Right ventricle myocardium superior (tissue), 1 donor: Measurements from ENCODE around the gene CHST11. TPM values are rescaled to one million over a fixed set of nuclear protein-coding genes. Genes with fewer than 3 reads are reported as not detected.
"Not testable (repeated sequence)": the region's sequence is repeated elsewhere in the genome, so short reads cannot be mapped to it uniquely, and the experiment has no call there.

Experiments
- ATAC-seq: fragments of 200-7000 bp; cut with Tn5 transposase; one replicate; pipeline ENCODE4 v1.9.1; 2020; ENCODE audit warnings: mild to moderate bottlenecking; ENCODE audit not compliant: poor library complexity
- DNase-seq: peaks from one replicate; pipeline ENCODE4 v3.0.0-alpha.2; 2020
- intact Hi-C: fragments of 100-400 bp; cut with DNase I; formaldehyde crosslinking; loops from one replicate; pipeline ENCODE4 v1.11.2; 2022
- total RNA-seq: library from RNA; stranded (reverse); fragmentation: NEBNext Ultra II Directional; extraction: Animal tissue kit (Norgen Biotek cat#: 25700); gene quantifications from one replicate; pipeline ENCODE4 v1.2.1, GENCODE V29; 2021
- donor health status: DM: no; HTN: yes; CAD: no; lungs with severe emphysema.

Gene CHST11
- total RNA-seq, 1 donor from 2014 or later = 3.0 TPM

- intact Hi-C loops = no loop called here
- DNase-seq (no peak), ATAC-seq (no peak)
Observed at GRCh38 chr12:104534162-104534856, 77.6 kb downstream of the CHST11 start.

- DNase-seq (no peak), ATAC-seq (no peak)
- intact Hi-C loops = no loop called here
Observed at GRCh38 chr12:104534857-104535248, 78.1 kb downstream of the CHST11 start.

GRCh38 chr12:104535369-104535768 lies 78.6 kb downstream of the CHST11 start:
- intact Hi-C loops = no loop called here
- ATAC-seq (no peak), DNase-seq (no peak)

DNA sequence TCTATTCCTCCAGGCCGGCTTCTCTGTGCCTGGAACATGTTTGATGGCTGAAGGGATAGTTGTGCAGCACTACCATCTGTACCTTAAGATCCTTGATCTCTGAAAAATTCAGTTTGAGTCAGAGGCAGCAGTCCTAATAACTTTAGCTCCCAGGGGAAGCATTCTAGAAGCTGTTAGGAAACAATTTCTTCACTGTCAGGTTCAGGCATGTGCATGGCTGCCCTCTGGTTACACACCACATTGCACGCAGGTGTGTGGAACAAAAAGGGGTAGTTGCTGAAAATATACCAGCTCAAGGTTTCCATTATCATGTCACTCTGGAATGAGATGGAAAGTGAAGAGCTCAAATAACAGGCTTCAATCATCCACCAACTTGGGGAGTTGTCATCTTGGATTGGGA lies 80.1 kb downstream of the CHST11 start:
- ATAC-seq = no peak
- DNase-seq = no peak
- intact Hi-C loops = no loop called here

DNA sequence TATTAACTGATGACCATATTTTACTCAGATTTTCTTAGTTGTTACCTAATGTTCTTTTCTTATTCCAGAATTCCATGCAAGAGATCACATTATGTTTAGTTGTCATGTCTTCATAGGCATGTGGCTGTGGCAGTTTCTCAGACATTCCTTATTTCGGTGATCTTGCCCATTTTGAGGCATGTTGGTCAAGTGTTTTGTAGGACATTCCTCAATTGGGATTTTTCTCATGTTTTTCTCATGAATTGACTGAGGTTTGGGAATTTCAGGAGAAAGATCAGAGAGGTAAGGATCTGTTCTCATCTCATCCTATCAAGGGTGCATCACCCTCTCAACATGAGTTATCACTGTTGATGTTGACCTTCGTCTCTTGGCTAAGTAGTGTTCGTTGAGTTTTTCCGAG lies 81.3 kb downstream of the CHST11 start:
- ATAC-seq = no peak
- intact Hi-C loops = no loop called here
- DNase-seq = no peak

DNA sequence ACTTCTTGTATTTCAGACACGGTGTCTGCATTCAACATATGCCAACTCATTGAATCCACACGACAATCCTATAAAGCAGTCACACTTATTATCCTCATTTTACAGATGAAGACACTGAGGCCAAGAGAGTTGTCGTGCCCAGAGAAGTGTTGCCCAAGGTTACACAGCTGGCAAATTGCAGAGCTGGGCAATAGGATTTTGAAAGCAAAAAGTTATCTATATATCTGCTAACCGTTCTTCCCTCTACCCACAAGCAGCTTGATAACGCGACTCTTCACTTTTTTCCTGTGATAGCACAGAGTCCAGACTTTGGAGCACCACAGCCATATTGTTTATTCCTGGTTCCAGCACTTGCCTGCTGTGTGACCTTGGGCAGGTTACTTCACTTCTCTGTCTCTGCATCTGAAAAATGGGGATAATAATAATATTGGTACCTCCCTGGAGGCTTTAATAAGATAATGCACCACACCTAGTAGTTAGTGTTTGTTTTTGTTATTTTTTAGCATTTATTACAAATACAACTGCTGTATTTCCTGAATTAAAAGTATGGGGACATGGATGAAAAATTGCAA lies 82.2 kb downstream of the CHST11 start:
- intact Hi-C loops = no loop called here
- no peak for ATAC-seq
- no peak for DNase-seq

DNA sequence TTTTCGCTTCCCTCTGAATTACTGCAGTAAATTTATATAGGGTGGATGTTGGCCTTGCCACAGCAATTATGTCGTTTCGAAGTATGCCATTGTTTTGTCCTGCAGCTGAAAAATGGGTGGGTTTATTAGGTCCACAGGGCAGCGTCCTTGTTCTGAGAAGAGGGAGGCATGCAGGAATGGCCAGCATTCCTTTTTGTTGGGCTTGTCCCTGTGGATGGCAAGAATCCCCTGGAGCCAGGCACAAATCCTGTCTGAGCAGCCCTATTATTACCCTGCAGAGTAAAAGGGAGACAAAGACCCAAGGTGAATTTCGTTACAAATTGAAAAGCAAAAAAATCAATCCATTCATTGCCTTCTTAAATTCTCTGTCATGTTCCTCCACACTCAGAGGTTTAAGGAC lies 88.1 kb downstream of the CHST11 start:
- ATAC-seq = no peak
- intact Hi-C loops = no loop called here
- no peak for DNase-seq

DNA sequence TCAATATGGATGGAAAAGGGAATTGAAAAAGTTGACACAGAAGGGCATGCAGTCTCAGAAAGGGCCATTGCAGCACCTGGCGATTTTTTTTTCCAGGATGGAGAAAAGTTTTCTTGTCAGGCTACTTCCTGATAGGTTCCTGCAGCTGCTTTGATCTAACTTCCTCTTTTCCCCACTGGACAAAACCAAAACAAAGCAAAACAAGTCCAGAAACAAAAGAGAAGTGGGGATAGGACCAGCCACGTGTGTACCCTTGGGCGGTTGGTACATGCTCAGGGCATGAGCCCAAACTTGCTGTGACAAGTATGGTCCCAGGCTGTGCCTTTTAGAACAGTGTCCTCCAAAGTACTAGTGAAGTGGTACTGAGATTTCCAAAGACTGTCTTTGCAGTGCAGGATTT lies 89.8 kb downstream of the CHST11 start:
- peak; percentile 48 for DNase-seq
- intact Hi-C loops = no loop called here
- ATAC-seq = peak; percentile 78

DNA sequence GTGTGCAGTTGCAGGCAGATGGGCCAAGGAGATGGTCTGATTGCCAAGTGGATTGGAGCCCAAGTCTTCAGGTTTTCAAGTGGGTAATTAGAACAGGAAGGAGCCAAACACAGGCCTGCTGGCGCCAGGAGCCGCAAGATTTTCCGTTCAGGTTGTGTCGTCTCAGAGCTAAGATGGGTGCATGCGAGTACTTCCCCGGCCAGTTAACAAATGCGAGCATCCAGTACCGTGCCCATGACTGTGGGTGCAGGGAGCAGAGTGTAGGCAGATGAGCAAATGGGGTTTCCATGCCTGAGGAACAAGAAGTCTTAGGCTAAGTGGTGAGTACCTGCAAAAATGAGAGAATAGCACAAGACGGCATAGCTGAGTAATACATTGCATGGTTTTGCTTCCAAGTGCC lies 90.5 kb downstream of the CHST11 start:
- DNase-seq = no peak
- intact Hi-C loops = no loop called here
- no peak for ATAC-seq

DNA sequence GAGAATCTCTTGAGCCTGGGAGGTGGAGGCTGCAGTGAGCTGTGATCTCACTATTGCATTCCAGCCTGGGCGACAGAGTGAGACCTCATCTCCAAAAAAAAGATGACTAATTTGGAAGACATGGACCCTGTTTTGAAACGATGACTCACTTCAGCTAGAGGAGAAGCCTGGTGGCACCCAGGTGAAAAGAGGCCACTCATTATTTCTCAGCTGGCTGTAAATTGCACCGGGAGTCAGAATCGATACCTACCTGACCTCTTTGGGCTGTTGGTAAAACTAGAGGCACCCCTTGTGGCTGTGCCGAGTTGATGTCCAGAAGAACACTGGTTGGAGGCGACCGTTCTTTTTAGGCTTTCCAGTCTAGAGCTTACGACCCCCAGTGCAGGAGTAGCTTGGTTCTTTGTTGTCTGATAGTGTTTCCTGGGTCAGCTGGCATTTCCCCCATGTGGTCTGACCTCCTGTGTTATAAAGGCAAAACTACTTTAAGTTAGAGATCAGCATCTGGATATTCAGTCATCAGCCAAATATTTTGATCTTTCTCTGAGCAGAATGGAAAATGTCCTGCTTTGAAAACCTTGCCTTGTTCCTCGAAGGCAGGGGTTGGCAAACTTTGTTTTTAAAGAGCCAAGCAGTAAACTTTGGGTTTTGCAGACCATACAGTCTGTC lies 93.2 kb downstream of the CHST11 start:
- no peak for ATAC-seq
- no peak for DNase-seq
- intact Hi-C loops = no loop called here

DNA sequence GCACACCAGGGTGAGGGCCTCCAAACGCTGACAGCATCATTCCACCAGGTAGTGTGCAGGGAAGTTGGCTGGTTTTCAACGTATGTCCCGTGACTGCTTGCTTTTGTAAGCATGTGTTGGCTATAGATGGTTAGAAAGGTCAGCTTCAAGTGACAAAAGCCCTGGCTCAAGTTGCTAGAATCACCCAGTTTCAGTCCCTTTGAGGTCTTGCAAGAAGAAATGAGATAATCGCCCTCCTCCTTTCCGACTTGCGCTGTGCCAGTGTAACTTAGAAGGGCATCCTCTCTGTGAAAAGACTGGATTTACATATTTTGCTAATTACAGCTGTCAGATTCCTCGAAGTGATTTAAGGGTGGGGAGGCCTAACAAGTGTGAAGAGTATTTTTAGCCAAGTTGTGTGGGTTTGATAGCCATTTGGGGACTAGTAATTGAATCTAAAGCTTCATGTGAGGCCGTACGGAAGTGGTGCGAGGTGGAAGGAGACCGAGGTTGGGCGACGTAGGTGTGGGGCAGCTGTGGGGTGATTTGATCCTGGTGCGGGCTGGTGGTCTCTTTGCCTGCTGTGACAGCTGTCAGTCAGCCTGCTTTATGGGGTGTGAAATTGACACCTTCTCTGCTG lies 94.7 kb downstream of the CHST11 start:
- intact Hi-C loops = no loop called here
- ATAC-seq (no peak), DNase-seq (no peak)

DNA sequence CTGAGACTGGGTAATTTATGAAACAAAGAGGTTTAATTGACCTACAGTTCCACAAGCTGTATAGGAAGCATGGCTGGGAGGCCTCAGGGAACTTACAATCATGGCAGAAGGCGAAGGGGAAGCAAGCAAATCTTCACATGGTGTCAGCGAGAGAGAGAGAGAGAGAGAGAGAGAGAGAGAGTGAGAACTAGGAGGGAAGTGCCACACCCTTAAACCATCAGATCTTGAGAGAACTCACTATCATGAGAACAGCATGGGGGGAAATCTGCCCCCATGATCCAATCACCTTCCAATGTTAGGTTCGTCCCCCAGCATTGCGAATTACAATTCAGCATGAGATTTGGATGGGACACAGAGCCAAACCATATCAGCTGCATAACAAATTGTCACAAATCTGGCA lies 96.7 kb downstream of the CHST11 start:
- intact Hi-C loops = no loop called here
- DNase-seq (no peak), ATAC-seq (no peak)

DNA sequence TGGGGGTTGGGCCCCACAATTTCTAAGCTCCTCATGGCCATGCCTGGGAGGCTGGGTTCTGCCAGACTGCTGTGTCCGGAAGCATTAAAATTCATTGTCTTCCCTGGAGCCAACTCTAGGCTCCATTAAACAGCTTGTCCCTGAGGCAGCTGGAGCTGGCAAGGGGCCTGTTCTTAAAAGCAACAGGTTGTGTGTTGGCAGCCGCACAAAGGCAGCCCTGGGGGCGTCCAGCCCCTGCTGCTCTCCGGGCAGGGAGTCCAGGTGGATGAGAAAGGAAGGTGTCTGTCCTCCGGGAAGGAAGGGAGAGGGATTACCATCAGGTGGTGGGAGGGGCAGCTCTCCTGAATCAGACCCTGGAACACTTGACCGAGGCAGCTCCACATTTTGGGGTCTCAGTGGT lies 98.9 kb downstream of the CHST11 start:
- intact Hi-C loops = no loop called here
- DNase-seq (no peak), ATAC-seq (no peak)

DNA sequence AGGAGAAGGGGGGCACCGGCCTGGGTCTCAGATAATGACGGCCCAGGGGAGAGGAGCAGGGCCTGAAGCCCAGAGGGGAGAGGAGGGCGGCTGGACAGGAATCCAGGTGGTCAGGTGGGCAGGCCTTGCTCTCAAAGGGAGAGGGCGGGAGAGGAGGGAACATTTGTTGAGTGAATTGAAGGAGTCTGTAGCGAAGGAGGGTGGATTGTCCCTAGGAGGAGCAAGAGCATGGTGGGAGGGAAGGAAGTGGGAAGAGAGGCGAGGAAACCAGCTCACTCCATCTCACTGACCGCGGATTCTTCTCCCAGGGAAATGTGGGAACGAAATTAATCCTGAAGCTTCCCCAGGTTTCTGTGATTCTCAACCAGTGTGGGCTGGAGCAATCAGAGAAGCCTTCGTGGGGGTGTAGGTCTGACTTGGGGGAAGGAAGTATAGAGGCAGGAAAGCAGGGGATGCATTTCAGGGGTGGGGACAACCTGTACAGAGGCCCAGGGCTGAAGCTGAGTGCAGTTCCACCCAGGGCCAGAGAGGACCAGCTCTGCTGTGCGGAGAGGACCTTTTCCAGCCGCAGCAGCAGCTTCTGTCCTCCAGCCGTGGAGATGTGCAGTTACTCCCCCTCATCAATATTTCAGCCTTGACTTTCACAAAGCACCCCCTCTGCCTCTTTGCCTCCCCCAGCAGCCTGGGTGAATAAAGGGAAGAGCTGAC lies 100.9 kb downstream of the CHST11 start:
- ATAC-seq (no peak), DNase-seq (no peak)
- intact Hi-C loops = no loop called here

DNA sequence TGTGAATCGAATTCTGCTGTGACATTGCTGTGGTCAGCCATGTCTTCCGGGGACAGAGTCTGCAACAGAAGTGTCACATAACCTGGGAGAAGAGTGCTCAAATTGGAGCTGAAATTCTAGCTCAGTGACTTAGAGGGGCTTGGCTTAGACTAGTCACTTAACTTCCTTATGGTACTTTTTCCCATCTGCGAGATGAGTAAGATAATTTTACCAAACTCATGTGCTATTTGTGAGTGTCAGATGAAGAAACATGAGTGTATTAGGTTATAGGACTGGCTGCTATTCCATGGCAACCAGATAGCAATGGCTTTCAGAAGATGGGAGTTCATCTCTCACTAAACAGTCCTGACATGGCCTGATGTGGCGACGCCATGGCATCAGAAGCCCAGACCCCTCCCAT lies 104.1 kb downstream of the CHST11 start:
- ATAC-seq = no peak
- DNase-seq = no peak
- intact Hi-C loops = no loop called here

GRCh38 chr12:104562763-104563162 lies 106.0 kb downstream of the CHST11 start:
- intact Hi-C loops = no loop called here
- no peak for ATAC-seq

GRCh38 chr12:104564662-104565061 lies 107.9 kb downstream of the CHST11 start:
- intact Hi-C loops, ATAC-seq, DNase-seq: not testable (repeated sequence)

More at GRCh38 chr12:104562763-104563162, 106.0 kb downstream of the CHST11 start:
- DNase-seq = no peak

DNA sequence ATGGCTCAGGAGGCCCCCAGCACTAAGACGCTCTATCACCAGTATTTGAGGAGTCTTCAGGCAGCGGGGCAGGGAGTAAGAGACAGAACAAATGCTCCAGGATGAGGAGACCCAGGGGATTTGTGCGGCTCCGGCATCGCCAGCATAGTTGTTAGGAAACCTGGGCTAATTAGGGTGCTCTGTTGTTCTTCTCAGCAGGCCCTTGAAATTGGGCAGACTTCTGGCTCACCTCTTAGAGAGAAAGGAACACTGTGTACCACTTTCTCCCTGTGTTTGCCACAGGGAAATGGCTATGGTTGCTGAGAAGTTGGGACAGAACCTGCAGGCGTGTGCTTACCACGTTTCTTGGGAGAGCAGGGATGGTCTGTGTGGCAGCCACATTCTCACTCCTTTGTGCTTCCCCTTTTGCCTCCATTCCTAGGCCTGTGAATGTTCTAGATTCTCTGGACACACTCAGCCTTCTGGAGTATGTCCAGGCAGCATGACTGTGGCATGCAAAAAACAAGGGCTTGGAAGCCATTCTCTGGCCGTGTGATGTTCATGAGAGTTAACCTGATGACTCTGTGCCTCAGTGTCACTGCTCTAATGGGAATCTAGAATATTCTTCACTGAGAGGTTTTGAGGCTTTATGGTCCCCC lies 109.0 kb downstream of the CHST11 start:
- intact Hi-C loops = no loop called here
- DNase-seq (no peak), ATAC-seq (peak; percentile 66)
